ENCODE data around the gene PODXL2.
"Not testable (repeated sequence)": the region's sequence is repeated elsewhere in the genome, so short reads cannot be mapped to it uniquely, and the experiment has no call there.

PODXL2 gene

DNA sequence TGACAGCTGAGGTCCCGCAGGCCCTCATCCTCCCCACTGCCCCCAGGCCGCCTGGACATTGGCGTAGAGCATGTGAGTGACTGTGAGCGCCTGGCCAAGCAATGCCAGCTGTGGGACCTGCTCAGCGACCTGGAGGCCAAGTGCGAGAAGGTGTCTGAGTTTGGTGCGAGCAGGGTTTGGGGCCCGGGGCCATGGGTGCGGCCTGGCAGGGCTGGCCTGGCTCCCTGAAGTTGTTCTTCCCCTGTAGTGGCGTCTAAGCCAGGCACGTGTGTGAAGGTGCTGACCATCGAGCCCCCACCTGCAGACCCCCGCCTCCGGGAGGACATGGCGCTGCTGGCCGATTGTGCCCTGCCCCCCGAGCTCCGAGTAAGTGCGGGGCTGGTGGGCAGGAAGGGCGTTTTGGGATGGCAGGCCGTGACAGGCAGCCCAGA lies 48.0 kb downstream of the PODXL2 start:
- DNase-seq = no peak

- DNase-seq = no peak
Measured at GRCh38 chr3:127677541-127678314, 48.7 kb downstream of the PODXL2 start.

DNA sequence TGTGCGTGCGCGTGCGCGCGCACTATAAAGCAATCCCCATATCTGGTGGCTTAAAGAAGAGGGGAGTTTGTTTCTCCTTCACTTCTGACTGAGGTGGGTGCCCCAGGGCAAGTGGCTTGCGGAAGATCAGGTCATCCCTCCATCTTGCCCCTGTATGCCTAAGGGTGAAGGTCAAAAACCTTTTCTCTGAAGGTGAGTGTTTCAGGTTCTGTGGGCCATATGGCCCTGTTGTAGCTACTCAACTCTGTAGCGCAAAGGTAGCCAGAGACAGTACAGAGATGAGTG lies 49.3 kb downstream of the PODXL2 start:
- DNase-seq = no peak

- DNase-seq = no peak
Measured at GRCh38 chr3:127678611-127679533, 49.9 kb downstream of the PODXL2 start.

- DNase-seq = no peak
Measured at GRCh38 chr3:127679534-127680145, 50.7 kb downstream of the PODXL2 start.

- no peak for DNase-seq
Measured at GRCh38 chr3:127680146-127680661, 51.2 kb downstream of the PODXL2 start.

- no peak for DNase-seq
Measured at GRCh38 chr3:127680798-127681221, 51.8 kb downstream of the PODXL2 start.

DNA sequence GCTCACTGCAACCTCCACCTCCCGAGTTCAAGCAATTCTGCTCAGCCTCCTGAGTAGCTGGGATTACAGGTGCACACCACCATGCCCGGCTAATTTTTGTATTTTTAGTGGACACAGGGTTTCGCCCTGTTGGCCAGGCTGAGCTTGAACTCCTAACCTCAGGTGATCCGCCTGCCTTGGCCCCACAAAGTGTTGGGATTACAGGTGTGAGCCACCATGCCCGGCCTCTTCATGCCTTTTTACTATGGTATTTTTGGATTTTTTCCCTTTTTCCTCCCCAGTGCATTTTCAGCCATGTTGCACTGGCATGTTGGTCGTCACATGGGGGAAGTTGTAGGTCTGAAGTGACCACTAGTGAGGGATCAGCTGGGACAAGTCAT lies 53.2 kb downstream of the PODXL2 start:
- DNase-seq = not testable (repeated sequence)

GRCh38 chr3:127682561-127682960 lies 53.6 kb downstream of the PODXL2 start:
- DNase-seq = no peak

DNA sequence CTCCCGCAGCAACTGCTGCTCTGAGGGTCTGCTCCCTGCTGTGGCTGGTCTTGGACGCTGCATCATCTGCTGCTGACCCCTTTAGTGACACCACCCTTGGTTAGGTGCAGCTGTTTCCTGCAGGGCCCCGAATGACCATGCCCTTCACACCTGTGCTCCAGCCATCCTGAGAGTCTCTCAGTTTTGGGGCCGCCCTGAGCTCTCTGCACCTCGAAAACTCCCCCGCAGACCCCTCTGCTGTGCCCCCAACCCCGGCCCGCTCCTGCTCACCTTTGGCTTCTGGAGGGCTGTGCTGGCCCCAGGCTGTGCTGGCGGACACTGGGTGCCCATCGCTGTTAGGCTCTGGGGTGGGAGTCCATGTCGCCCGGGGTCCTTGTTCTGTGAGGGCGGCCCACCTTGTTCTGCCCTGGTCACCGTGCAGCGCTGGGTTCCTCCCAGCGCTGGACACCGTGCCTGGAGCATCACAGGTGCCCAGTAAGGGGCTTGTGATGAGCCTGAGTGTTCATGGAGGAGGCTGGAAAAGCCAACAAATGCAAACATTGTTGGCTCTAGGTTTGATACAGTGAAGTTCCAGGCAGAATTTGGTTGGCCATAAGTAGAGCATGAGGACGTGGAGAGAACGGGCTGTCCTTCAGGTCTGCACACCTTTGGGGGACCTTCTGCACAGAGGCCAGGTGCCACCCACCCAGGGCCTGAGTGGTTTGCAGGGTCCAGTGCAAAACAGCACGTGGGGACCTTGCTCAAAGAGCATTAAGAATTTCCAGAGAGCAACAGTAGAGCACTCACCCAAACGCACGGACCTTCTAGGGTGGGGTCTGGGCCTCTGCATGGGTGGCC lies 56.1 kb downstream of the PODXL2 start:
- no peak for DNase-seq

DNA sequence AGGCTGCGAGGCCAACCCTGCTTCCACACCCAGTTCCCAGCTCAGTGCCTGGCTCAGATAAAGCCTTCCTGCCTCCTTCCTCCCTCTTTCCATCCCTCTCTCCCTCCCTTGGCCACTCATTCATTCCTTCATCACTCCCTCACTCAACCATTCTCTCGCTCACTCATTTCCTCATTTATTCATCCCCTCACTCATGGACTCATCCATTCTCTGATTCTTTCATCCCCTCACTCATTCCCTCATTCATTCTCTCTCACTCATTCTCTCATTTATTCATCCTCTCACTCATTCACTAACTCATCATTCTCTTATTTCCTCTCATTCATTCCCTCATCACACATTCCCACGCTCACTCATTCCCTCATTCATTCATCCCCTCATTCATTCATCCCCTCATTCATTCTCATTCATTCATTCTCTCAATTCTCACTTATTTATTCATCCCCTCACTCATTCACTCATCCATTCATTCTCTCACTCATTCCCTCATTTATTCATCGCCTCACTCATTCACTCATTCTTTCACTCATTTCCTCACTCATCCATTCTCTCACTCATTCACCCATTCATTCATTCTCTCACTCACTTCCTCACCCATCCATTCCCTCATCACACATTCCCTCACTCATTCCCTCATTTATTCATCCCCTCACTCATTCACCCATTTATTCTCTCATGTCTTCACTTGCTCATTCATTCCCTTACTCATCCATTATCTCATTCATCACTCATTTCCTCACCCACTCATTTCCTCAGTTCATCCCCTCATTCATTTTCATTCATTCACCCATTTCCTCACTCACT lies 56.9 kb downstream of the PODXL2 start:
- DNase-seq = no peak

GRCh38 chr3:127686512-127686894 lies 57.5 kb downstream of the PODXL2 start:
- DNase-seq = no peak

- no peak for DNase-seq
Measured at GRCh38 chr3:127687228-127687737, 58.3 kb downstream of the PODXL2 start.

DNA sequence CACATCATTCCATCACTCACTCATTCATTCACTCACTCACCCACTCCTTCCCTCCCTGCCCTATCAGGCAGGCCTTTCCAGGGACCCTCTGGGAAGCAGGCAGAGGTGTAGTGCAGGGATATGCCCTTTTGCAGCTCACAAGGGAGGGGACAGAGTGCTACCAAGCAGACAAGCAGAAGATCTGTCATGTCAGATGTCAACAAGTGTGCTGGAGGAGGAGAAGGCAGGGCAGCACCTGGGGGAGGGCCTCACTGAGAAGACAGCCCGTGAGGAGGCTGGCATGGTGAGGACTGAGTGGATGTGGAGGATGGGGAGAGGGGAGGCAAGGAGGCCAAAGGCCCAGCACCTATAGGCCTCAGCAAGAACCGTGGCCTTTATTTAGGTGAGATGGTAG lies 59.0 kb downstream of the PODXL2 start:
- no peak for DNase-seq

GRCh38 chr3:127688416-127689265 lies 59.7 kb downstream of the PODXL2 start:
- DNase-seq = no peak

DNA sequence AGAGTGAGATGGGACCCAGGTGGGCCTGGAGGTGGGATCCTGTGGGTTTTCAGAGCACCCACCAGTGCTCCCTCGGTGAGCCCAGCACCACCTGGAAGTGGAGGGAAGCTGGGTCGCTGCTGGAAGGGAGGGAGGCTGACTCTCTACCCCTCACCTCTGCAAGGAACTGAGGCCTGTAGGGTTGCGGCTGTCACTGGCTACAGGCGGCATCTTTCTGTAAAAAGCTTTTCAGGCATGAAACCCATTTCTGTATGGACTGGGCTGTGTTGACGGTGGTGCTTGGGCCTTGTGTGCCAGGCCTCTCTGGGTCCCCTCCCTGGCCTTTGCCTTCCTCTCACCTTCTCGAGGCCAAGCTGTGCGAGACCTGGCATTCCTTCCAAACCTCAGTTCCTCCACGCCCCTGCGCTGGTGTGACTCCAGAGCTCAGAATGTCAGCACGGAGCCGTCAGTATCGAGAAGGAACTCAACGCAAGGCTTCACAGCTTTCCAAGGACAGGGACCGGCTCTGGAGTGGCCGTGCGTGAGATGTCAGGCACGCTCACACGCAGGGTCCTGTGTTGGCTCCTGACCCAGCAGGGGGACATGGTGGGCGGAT lies 60.4 kb downstream of the PODXL2 start:
- DNase-seq = no peak

- no peak for DNase-seq
Measured at GRCh38 chr3:127690106-127690505, 61.1 kb downstream of the PODXL2 start.

GRCh38 chr3:127690823-127691452 lies 62.0 kb downstream of the PODXL2 start:
- DNase-seq = no peak

- DNase-seq = no peak
Measured at GRCh38 chr3:127691489-127691888, 62.5 kb downstream of the PODXL2 start.

DNA sequence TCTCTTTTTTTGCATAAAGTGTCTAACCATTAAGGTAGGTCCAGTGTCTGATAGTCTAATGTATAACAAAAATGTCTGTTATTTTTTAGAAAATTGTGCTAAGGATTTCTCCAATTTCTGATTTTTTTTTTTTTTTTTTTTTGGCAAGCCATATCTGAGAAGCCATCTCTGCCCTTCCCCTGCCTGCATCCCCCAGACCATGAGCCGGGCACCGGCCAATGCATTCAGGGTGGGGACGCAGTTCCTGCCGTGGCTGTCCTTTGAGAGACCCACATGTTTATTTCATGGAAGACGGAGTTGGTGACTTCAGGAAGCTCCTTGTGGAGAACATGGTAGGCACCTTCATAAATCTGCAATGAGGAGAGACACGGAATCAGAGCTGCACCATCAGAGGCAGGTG lies 63.0 kb downstream of the PODXL2 start:
- no peak for DNase-seq
